ENCODE measurements around the gene C20orf204.

C20orf204 gene

GRCh38 chr20:64056639-64056888, 20.6 kb downstream of the C20orf204 start:
- DNase-seq (ENCODE audit: low spot score): no peak

DNA sequence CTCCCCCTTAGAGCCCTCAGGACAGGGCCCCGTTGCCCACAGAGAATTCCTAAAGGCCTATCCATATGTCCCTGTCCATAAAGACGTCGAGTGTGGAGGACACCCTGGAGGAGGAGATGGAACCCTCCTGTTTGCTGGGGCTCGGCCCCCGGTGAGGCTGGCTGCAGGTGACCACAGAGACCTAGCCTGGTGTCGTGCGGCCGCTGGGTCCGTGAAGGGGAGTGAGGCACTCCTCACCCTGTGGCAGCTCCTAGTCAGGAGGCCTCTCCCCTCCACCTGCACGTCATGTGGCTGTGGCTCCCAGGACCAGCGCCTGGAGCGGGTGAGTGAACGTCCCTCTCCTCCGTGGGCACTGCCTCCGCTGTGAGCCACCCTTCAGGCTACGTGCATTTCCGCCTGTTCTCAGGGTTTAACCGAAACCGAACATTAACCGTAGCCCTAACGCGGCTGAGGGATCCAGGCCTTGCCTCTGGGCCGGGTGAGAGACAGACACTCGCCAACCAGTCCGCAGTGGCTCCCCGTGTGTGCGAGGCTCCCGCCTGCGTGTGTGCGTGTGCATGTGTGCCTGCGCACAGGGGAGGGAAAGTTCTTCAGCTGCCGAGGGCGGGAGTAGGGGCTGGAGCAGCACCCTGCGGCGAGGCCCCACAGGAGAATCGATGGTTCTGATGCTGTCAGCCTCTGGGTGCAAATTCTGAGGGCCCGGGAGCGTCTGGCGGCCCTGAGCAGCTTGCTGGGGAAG, 21.1 kb downstream of the C20orf204 start:
- no peak for DNase-seq (ENCODE audit: low spot score)

GRCh38 chr20:64057628-64058498, 21.9 kb downstream of the C20orf204 start:
- peak; percentile 85 for DNase-seq (ENCODE audit: low spot score)

DNA sequence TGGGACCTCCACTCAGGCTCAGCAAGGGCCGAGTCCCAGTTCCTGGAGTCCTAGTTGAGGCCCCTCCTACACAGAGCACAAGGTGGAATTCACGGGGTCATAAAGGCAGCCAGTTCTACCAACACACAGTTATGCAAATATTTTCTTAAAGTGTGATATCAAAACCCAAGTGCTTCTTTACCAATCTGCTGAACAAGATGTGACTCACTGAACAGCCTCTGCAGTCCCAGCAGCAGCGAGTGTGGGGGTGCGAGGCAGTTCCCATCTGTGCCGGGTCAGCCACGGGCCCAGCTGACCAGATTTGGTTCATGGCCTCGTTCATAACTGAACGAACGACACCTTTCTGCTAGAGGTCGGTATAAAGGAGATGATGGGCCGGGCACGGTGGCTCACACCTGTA, 22.6 kb downstream of the C20orf204 start:
- DNase-seq (ENCODE audit: low spot score): no peak

- no peak for DNase-seq (ENCODE audit: low spot score)
Measured at GRCh38 chr20:64062276-64062595, 26.3 kb downstream of the C20orf204 start.

GRCh38 chr20:64062596-64063388, 26.8 kb downstream of the C20orf204 start, which contains the start of gene TCEA2:
Gene TCEA2, plus strand, starts transcription at chr20:64063198. Its CDS starts 115 bp downstream, at chr20:64063313.
- peak; percentile 99 for DNase-seq (ENCODE audit: low spot score)

DNA sequence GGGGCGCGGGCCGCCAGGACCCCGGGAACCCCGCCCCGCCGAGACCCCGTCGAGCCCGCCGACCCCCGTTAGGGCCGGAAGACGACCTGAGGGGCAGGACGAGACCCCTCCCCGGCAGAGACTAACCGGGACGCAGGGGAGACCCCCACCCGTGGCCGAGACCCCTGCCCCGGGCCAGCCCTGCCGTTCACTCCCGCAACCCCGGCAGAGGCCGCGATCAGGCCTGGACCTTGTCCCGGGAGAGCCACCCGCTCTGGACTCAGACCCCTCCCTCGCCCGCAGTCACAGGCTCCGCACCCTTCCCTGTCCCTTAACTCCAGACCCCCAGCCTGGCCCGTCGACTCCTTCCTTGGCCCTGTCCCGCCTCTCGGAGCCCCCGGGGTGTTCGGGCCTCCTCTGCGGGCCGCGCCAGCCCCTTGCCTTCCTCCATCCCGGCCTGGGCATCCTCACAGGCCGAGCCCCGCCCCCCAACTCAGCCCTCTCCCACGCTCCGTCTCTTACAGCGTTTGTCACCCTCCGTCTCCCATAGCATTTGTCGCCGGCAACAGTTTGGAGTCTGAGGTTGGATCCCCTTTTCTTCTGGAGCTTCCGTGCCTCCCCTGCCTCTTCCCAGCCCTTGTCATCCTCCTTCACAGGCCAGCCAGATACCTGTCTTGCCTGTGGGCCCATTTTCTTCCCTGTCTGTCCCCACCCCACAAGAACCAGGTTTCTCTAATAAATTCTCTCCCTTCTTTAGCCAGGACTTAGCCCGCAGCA, 27.6 kb downstream of the C20orf204 start:
- peak; percentile 57 for DNase-seq (ENCODE audit: low spot score)

DNA sequence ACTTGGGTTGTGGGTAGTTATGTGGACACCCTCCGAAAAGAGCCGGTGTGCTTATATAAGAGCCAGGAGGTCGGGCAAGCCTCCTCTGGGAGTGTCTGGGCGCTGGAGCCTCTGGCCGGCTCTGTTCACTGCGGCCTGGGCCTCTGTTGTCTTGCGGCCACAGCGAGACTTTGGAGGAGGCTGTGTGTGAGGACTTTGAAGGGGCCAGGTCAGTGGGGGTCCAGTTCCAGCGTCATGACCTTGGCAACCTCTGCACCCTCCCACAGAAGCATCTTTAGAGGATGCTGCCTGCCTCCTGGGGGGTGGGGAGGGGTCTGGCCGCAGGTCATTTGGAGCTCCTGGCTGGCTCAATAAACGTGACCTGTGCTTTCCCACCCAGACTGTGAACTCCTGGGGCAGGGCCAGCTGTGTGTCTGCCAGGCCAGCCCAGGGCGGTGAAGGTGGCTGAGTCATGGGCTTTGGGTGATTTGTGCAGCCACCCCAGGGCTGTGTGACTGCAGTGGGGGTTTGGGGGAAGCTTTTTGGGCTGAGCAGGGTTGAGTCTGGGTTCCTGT, 28.2 kb downstream of the C20orf204 start:
- peak; percentile 83 for DNase-seq (ENCODE audit: low spot score)

- no peak for DNase-seq (ENCODE audit: low spot score)
Measured at GRCh38 chr20:64065062-64065973, 29.3 kb downstream of the C20orf204 start.

- DNase-seq (ENCODE audit: low spot score): peak; percentile 89
Measured at GRCh38 chr20:64065974-64066343, 30.0 kb downstream of the C20orf204 start.

DNA sequence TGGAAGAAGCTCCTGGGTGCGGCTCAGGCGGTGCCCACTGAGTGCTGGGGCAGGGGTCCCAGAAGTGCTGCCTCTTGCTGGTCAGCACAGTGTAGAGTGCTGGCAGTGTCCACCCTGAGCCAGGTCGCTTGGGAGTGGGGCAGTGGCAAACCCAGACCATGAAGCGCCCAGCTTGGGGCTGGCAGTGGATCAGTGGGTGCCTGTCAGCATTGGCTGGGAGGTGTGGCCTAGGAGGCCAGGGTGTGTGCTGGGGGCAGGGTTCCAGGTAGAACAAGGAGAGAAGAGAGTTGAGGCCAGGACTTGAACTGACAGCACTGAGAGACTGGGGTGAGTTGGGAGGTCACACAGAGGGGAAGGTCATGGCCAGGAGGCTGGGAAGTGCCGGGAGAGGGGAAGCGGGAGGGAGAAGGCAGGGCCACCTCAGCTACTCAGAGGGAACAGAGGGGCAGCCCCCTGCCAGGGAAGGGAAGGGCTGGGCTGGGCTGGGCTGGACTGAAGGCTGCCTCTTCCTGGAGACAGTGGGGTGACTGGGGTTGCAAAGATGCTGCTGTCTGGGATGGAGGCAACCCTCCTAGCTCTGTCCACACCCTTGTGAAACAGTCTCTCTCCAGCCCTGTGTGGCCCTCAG, 31.1 kb downstream of the C20orf204 start:
- no peak for DNase-seq (ENCODE audit: low spot score)

DNA sequence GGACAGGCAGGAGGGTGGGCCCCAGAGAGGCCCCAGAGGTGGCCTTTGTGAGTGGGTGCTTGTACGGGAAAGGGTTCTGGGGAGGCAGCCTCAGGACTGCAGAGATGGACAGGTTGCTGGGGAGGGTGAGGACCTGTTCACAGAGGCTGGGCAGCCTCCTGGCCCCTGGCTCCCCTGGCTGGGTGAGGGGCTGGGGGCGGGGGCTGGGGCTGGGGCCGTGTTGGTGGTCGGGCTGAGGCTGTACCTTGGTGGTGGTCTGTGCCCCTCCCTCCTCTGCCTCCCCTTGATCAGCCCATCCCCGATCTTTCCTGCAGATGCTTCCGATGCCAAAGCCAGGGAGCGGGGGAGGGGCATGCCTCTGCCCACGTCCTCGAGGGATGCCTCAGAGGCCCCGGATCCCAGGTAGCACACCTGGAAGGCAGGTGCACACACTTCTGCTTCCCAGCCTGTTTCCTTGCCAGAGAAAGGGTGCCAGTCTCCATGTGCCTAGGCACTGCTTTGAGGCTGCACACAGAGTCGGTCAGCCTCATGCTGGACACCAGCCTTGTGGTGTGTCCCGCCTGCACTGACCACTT, 31.8 kb downstream of the C20orf204 start:
- no peak for DNase-seq (ENCODE audit: low spot score)

- DNase-seq (ENCODE audit: low spot score): no peak
Measured at GRCh38 chr20:64068386-64069208, 32.6 kb downstream of the C20orf204 start.

GRCh38 chr20:64069209-64069613, 33.2 kb downstream of the C20orf204 start:
- DNase-seq (ENCODE audit: low spot score): no peak

DNA sequence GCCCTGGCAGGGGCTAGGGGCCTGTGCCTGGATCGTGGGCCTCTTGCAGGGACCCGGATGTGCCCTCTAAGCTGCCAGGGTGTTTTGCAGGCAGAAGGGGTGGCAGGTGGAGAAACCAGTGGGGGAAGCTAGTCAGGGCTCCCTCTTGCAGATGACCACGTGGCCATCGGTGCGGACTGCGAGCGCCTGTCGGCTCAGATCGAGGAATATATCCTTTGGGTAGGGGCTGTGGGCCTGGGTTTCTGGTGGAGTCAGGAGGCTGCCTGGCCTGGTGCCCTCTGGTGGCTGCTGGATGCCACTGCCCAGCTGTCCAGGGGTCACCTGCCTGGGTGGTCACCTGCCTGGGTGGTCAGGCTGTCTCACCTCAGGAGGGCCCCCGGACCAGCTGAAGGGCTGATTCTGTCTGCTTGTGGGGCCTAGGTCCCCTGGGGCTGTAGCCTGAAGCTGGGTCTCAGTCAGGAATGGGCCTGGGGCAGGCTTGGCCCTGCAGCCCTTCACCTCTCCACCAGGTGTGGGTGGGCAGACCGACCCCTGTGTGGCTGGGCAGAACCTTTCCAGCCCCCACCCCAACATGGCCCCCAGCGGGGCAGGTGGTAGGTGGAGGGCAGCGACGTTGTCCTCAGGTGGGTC, 33.7 kb downstream of the C20orf204 start:
- peak; percentile 68 for DNase-seq (ENCODE audit: low spot score)

GRCh38 chr20:64070244-64070993, 34.4 kb downstream of the C20orf204 start:
- DNase-seq (ENCODE audit: low spot score): no peak
